Measurements from ENCODE around the gene GMDS. TPM values are rescaled to one million over a fixed set of nuclear protein-coding genes. Genes with fewer than 3 reads are reported as not detected.
A peak's percentile ranks its signal among the peaks of the same experiment; 100 is the strongest.

The GMDS gene
- total RNA-seq, 1 experiment from 2014 or later, result 23.2 TPM

DNA sequence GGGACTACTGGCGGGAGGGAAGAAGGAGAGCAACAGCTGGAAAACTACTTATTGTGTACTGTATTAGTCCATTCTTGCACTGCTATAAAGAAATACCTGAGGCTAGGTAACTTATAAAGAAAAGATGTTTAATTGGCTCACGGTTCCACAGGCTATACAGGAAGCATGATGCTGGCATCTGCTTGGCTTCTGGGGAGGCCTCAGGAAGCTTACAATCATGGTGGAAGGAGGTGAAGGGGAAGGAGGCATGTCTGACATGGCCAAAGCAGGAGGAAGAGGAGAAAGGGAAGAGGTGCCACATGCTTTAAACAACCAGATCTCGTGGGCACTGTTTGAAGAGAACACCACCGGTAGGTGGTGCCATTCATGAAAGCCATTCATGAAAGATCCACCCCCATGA, 67.3 kb downstream of the GMDS start:
- no peak for DNase-seq (ENCODE audit: low read depth)

DNA sequence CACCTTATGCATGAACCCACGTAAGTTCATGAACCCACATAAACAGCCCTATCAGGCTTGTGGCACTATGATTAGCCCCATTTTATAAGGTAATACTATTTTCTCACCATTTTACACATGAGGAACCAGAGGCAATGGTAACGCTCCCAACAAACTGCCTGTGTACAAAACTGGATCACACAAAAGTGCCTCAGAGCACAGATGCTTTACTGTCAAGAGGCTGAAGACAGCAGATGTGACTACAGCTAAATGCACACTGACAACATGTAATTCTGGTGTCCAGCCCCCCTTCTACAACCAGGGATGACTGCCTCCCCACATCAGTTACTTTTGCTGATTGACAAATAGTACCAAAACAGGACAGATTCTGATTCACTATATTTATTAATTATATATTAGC, 69.6 kb downstream of the GMDS start:
- no peak for DNase-seq (ENCODE audit: low read depth)

DNA sequence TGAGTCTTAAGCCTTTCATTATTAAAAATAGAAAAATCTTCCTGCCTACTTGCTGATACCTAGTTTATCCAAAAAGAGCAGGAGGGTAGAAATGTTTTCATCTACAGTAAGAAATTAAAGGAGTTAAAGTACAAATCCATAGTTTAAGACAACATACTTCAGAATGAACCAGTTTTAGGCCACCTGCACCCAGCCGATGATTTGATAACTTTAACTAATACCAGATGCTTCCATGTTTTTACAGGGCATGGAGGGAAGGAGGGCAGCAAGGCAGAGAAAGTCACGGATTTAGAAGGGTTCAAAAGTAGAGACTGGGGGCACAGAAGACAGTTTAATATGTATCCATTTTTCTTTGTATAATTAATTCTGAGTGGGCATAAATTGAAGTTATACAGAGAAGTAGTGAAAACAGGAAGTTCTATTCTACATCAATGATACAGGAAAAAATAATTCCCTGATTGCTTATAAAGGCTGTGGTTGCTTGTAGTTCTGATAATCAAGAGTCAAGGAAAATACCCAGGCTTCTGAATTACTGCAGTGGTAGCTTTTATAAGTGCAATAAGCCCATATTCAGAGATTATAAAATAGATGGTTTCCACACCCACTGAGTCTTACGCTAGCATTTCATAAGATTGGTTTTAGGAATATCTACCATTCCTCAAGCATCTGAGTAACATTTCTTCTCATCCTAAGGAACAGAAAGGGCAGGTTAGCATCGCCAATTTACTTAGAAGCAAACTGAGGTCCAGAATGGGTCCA, 72.0 kb downstream of the GMDS start:
- DNase-seq (ENCODE audit: low read depth), result no peak

DNA sequence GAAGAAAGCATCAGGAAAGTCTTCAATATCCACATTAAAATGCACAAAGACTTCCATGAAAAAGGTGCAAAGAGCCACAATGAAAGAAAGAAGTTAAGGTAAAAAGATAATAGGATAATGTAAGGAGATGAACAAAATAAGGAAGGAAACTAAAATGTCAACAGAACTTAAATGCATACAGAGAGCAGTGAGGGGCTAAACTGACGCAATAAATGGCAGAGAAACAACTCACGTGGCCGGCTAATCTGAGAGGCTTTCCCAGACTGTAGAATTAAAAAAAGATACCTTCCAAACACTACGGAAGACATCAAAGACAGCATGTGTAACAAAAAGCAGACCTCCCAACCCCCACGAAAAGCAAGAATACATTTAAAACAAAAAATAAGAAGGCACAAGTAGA, 73.7 kb downstream of the GMDS start:
- DNase-seq (ENCODE audit: low read depth), result no peak

DNA sequence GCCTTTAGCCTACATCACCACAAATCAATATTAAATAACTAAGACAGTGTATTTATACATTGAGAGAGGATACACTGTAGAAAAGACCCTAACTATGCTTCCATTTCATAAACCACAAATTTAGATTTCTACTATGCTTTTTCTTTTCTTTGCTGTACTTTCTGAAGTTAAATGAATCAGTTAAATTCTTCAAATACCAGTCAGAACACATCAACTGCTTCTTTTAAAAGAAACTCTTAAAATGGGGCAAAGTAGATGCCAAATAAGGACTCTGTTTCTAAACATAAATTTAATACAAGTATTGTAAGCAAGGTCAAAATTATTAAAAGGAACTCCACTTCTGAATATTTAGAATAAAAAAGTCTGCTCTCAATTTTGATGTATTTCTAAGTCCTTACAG, 76.9 kb downstream of the GMDS start:
- DNase-seq (ENCODE audit: low read depth), result no peak

DNA sequence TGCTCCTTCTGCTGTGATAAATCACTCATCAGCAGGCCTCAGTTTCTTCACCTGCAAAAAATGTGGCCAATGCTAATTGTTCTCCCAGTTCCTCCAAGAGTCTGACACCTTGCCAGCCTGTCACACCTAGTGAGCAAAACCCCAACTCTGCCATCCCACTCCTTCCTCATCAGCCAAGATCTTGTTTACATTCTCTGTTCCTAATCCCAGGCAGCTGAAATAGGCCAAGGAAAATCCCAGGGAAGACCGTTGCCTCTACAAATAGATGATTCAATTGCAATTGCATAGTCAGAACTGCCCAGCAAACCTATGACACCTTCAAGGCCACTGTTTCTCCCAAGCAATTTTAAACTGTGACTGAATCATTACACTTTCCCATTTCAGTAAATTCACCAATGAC, 78.7 kb downstream of the GMDS start:
- DNase-seq (ENCODE audit: low read depth), result no peak

DNA sequence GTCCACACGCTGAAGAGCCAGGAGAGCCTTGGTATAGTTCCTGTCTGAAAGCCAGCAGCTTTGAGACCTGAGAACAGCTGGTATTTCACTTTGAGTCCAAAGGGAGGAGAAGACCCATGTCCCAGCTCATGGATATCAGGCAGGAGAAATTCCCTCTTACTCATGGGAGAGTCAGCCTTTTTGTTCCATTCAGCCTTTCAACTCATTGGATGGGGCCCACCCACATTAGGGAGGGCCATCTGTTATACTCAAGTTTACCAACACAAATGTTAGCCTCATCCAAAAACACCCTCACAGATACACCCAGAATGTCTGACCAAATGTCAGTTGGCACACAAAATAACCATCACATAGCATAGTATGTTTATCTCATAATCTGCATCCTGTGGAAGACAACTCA, 80.1 kb downstream of the GMDS start:
- no peak for DNase-seq (ENCODE audit: low read depth)

DNA sequence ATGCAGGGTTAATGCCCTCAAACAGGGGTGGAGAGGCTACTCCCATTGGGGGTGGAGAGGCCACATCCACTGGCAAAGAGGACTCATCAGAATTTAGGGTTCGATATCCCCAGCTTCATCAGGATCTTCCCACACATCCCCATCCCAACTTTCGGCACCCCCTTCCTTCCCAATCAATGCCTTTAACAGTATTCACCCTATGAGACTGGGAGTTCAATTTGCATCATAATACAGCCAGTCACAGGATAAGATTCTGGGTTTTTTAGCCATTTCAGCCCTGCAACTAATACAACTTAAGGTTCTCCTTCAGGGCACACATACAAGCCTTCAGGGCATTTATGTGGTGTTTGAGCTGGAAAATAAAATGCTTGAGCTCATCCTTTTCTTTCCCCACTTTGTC, 80.9 kb downstream of the GMDS start:
- no peak for DNase-seq (ENCODE audit: low read depth)

DNA sequence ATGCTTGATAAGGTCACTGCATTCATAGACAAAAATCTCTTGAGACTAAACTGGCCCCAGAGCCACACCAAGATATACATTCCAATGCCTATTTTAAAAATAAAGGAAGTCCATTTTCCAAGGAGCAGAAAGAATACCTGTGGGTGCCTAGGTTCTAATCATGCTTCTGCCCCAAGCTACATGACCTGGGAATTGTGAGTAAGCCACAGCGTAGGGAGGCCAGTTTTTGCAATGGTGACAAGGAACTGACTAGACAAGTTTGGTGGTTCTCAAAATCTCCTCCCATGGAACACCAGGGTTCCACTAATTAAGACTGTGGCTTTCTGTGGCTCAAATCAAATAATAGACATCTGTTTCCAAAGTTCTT, 83.3 kb downstream of the GMDS start:
- peak; percentile 76 for DNase-seq (ENCODE audit: low read depth)

DNA sequence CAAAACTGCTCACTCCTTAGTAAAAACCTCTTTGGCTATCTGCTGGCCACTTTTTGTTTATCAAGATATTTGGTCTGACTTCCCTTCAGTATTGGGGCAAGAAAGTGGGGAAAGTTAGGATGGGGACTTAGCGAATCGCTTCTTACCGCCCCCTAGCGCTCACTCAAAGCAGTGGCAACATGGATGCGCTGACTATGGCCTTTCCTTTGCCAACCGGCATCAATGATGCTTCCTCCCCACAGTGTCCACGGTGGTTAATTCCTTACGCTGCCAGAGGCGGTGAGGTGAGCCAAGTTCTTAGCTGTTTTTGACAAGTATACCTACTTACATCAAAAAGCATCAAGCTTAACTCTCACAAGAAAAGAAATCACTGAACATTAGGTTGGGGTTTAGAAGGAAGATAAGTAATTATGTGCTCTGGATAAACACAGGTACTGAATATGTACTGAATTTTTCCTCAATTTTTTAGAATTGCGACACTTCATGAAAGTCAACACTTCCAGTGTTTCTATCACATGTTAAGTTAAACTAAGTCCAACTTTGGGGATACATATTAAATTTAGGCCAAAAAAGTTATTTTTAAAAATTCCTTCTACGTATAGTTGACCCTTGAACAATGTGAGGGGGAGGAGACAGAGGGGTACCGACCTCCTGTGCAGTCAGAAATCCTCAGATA, 86.7 kb downstream of the GMDS start:
- DNase-seq (ENCODE audit: low read depth), result no peak

DNA sequence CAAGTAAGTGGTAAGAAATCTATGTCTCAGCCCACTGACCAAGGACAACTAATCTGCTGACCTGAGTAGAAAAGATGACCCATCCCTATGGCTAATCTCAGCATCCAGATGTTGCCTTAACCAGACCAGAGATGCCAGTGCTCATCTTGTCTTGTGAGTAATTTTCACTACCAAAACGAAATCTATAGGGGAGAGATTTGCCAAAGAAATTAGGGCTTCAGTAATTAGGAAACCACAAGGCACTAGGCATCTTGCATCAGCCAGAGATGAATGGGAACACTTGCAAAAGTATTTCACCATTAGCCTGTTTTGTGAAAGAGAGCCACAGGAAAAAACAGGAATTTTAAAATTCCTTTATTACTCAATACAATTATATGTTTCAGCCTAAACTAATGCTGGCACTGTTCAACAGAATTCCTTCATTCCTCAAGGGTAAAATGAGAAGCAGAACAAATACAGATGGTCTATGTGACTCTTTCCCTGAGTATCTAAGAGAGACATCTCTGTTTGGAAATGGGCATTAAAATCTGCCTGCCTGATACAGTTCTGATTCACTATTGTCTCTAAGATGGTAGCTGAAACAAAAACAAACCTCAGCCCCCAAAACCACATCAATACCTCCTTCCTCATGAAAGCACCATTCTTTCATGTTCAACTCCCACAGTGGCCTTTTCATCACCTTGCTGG, 87.8 kb downstream of the GMDS start:
- peak; percentile 67 for DNase-seq (ENCODE audit: low read depth)

DNA sequence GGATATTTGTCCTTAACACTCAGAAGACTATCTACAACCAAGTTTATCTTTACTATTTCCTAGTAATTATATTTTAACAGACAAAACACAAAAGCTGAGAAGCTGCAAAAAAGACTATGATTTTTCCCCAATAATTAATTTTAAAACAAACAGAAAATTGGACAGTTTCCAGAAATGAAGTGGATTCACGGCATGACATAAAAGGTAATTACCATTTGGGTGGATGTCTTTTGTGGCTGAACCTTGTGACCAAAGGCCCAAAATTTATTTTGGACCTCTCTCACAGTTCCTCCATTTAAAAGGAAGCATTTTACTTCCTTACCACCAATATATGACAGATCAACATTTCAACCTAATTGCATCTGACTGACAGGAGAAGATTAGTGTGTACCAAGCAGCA, 90.2 kb downstream of the GMDS start:
- DNase-seq (ENCODE audit: low read depth), result no peak

DNA sequence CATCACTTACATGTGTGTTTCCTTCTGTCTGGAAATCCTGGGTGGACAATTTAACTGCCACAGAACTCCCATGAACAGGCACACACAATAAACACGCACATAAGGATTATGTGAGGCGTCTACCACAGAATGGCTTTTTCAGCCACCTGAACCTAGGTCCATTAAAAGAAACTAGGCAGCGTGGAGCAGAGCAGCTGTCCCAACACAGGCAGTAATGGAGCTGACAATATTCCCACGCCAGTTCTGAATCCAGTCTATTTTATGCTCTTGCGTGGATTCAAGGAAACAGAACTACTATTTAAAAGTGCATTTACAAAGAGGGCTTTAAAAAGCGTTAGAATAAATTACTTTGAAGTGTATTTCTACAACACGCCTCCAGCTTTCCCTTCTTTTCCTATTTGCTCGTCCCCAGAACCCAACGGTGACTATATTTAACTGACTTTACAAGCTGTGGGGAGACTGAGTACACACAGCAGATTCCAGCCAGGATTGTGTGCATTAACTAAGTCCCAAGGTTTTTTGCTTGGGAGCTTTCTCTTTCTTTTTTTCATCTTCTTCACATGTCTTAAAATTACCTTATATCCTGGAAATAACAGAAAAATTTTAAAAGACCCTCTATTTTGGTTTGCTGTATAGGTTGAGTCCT, 95.9 kb downstream of the GMDS start:
- no peak for DNase-seq (ENCODE audit: low read depth)

DNA sequence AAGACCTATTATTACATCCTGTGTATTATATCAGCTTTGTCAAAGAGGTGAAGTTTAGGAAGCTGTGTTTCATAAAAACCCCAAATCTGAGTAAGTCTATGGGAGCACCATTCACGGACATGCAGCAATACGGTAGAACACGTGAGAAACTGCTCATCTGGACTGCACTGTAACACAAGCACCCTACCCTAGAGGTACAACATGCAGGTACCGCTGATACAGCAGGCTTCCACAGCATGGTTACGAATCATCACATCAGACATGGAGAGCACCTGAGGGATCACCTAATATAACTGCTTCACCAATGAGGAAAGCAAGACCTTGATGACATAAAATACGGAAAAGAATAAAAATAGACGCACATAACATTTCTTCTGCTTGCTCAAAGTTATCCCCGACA, 96.7 kb downstream of the GMDS start:
- DNase-seq (ENCODE audit: low read depth), result no peak

DNA sequence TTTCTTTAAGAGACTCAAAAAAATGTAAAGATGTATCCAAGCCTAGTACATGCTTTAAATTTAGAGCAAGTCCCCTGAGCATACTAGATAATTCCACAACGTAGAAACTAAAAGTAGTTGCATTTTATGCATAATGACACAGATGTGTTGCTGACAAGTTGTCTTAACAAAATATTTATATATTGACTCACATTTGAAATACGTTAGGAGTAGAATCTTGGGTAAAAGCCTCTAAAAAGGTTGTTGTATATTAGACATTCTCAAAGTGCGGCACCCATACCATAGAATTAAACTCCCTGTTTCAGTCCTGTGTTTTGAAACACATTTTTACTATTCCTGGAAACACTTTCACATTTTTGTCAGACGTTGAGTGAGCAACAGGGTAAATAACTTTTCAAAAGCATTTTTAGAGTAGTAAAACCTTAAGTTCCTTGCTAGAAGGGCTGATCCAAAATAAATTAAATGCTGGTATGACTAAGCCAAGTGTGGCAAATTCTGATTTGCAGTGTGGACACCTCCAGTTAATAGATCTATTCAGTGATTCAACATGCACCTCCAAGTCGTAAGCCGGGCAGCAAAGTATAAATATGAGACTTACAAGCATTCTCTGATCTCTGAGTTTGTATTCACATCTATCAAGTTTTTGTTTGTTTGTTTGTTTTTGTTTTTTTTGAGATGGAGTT, 97.5 kb downstream of the GMDS start:
- peak; percentile 34 for DNase-seq (ENCODE audit: low read depth)

DNA sequence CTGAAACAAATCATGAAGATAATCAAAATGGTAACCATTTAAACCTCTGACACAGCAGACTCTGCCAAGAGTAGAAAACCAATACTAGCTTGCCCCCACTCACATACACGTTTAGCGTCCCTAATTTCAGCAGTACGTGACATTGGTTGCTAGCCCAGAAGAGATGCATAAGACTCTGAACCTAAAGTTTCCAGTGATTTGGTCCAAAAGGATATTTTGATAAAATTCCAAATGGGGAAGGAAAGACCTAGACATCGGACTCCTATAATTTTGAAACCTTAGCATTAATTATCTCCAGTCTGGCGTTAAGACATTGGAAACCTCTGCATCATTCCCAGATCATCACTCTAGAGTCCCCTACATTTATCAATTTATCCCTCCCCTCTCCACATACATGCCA, 98.1 kb downstream of the GMDS start:
- no peak for DNase-seq (ENCODE audit: low read depth)

DNA sequence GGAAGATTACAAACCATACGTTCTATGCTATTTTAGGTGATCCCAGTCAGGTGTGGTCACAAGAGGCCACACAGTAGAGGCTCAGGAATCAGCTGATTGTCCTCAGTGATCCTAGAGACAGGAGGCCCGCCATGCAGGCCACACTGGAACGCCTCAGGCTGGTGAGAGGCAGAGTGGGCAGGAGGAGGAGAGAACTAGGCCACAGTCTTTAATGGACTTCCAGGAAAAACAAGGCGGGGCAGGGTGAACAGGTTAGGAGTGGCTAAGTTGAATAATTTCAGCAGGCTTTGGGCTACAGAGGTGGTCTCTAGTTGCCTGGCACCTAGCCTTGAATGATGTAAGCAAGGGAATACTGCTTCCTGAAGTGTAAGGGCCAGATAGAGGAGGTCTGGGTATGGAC, 101.2 kb downstream of the GMDS start:
- DNase-seq (ENCODE audit: low read depth), result no peak

DNA sequence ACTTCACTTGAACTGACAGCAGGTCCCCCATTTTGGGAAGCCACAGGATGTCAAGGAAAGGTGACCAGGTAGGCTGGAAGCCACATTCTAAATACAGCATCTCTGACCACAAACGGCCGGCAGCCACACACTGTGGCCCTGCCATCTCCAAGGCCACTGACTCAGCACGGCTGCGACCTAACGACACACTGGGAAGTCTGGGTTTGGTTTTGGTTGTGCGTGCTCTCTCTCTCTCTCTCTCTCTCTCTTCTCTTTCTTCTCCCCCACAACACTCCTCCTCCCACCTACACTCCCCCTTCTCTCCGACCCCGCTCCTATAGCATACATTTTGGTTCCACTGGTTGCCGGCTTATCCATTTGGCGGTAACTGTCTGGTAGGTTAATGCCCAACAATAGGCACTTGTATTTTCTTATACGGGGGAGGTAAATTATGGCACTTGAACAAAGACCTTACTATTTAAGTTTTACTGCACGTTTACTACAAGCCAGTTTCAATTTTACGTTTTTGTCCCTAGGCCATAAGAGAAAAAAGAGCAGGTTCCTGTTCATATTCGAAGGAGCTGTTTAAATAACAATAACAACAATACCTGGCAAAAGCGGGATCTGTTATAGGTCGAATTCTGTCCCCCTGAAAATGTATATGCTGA, 103.6 kb downstream of the GMDS start:
- DNase-seq (ENCODE audit: low read depth), result no peak

DNA sequence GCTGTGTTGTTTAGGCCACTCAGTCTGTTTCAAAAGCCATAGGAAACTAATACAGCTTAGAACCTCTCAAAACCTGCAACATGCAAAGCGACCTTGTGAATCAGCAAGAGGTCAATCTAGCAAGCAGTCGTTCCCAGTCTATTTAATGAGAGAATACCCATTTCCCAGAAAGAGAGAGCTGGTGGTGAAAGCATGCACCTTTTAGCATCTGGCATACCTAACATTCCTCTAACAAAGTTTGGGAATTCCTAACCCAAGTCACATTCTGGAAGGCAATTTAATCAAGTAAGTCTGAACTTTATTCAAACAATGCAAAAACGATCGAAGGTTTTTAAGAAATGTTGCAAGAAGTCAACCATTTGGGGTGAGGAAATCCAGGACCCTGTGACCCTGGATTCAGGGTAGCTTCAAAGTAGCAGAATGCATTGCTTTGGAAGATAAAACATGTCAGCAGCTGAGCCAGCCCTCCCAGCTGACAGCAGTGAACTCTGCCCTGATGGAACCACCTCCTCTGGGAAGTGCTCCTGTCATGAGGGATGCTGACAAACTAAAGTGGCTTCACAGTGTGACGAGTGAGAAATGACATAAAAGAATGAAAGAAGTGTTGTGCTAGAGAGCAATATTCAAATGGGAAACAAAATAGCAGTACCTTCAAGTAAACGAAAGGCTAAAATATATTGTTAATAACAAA, 104.8 kb downstream of the GMDS start:
- no peak for DNase-seq (ENCODE audit: low read depth)

DNA sequence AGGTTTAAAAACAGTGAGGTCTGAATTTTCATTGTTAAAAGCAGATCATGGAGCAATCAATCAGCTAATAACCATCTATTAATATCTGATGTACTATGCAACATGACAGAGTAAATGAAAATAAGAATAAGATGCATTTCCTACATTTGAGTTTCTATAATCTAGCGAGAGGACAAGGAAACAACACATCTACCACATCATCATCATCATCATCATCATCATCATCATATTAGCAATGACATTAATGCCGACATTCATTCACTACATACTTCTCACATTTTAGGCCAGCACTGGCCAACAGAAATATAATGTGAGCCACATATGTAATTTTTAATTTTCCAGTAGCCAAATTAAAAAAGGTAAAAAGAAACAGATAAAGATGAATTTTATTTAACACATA, 110.0 kb downstream of the GMDS start:
- DNase-seq (ENCODE audit: low read depth), result no peak

DNA sequence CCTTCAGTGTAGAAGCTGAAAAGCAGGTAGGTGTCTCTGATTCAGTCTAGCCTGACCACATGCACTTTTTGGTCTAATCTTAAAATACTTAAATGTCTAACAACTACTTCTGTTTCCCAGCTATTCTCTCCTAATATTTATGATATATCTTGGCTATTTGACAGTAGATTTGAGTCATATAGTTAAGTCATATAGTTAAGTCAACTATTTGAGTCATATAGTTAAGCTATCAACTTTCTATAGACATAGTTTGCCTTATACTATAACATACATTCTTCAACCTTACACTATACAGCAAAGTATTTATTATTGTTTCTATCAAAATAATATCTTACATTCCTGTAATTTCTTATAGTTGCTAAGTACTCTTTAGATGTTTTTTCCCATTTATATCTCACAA, 110.9 kb downstream of the GMDS start:
- DNase-seq (ENCODE audit: low read depth), result no peak

Data from M059J (cell line).